SU-DHL-6 (cell line): ENCODE measurements around the gene KRTAP22-1.

ENCODE experiments used
- H2AFZ ChIP-seq: fragments of 200-600 bp; sonication (generic); 2 replicates; pipeline ENCODE4 v1.6.1; 2014; ENCODE audit warnings: low read depth, mild to moderate bottlenecking, moderate library complexity, mixed read lengths, antibody characterized with exemption, low read length; ENCODE audit not compliant: severe bottlenecking
- H3F3A ChIP-seq: fragments of 200-600 bp; shearing (Covaris generic); 2 replicates; pipeline ENCODE4 v1.6.0; 2016; ENCODE audit warnings: antibody characterized with exemption, mild to moderate bottlenecking; ENCODE audit not compliant: insufficient read depth
- H3K27ac ChIP-seq: fragments of 200-600 bp; sonication (generic); 2 replicates; pipeline ENCODE4 v1.5.1; 2016; ENCODE audit warnings: low read depth, mild to moderate bottlenecking, low read length, moderate library complexity, mixed read lengths
- H3K27me3 ChIP-seq: fragments of 200-600 bp; sonication (generic), shearing (Covaris generic); 2 replicates; pipeline ENCODE4 v1.6.0; 2014; ENCODE audit warnings: mild to moderate bottlenecking, low read length
- H3K36me3 ChIP-seq: fragments of 200-600 bp; sonication (generic); 2 replicates; pipeline ENCODE4 v1.6.1; 2014; ENCODE audit warnings: mild to moderate bottlenecking, low read length, mixed read lengths
- H3K4me2 ChIP-seq: fragments of 300-600, 200-600 bp; shearing (Covaris generic), sonication (generic); 2 replicates; pipeline ENCODE4 v1.6.0; 2014; ENCODE audit warnings: low read length, low read depth, mild to moderate bottlenecking; ENCODE audit not compliant: poor library complexity, severe bottlenecking
- H3K4me3 ChIP-seq: fragments of 200-600 bp; sonication (generic); 2 replicates; pipeline ENCODE4 v1.5.1; 2014; ENCODE audit warnings: antibody characterized with exemption, low read length, mild to moderate bottlenecking, mixed read lengths; ENCODE audit not compliant: insufficient read depth, poor library complexity, severe bottlenecking
- H3K79me2 ChIP-seq: fragments of 200-600 bp; sonication (generic); 2 replicates; pipeline ENCODE4 v1.6.1; 2014; ENCODE audit warnings: mild to moderate bottlenecking, low read length, moderate library complexity; ENCODE audit not compliant: insufficient read depth
- H3K9ac ChIP-seq: fragments of 200-600 bp; sonication (generic); 2 replicates; pipeline ENCODE4 v1.7.0; 2014; ENCODE audit warnings: mild to moderate bottlenecking, low read length
- H3K9me2 ChIP-seq: fragments of 200-600 bp; sonication (generic); replicated peaks from 2 replicates; pipeline ENCODE4 v1.6.1; 2014; ENCODE audit warnings: low read length; ENCODE audit not compliant: insufficient read depth
- H3K9me3 ChIP-seq: fragments of 200-600 bp; sonication (generic); 2 replicates; pipeline ENCODE4 v1.6.1; 2014; ENCODE audit warnings: low read length, mixed read lengths; ENCODE audit not compliant: insufficient read depth
- H4K20me1 ChIP-seq: fragments of 200-600 bp; sonication (generic); 2 replicates; pipeline ENCODE4 v1.6.1; 2014; ENCODE audit warnings: low read depth, mild to moderate bottlenecking, antibody characterized with exemption, low read length, moderate library complexity, mixed read lengths
- EZH2phosphoT487 ChIP-seq: fragments of 200-600 bp; sonication (generic), shearing (Covaris generic); conservative IDR thresholded peaks from 2 replicates; pipeline ENCODE4 v1.6.1; 2018; ENCODE audit warnings: mild to moderate bottlenecking, antibody characterized with exemption, low read length, moderate library complexity, mixed read lengths
- TF ChIP-seq, protein P1 (sequence below): fragments of 200-600 bp; sonication (generic); IDR thresholded peaks from one replicate; pipeline ENCODE4 v1.5.1; 2017; ENCODE audit warnings: antibody characterized with exemption, mild to moderate bottlenecking, low read length, moderate library complexity; ENCODE audit not compliant: insufficient read depth, poor library complexity, severe bottlenecking

The KRTAP22-1 gene

DNA sequence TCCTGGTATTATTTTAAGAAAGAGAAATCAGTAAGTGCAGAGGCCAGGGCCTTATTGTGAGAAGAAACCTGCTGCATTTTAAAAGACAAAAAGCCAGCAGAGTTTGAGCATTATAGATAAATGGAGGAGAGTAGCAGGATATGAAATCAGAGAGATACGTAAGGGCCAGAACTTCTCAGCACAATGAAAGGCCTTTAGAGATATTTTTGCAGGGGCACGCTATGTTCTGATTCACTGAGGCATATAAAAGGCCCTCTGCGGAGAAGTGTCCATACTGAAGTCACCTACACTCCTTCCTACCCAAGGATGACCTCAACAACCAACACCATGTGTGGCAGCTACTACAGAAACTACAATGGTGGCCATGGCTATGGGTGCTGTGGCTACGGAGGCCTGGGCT is 8.7 kb upstream of the KRTAP22-1 start, which contains the start of gene KRTAP6-3:
TSS of gene KRTAP6-3 (plus strand) at position 301 of the 400 bp plus-strand sequence. CDS start at position 307, 6 bp downstream.
- TF ChIP-seq, protein P1, sequence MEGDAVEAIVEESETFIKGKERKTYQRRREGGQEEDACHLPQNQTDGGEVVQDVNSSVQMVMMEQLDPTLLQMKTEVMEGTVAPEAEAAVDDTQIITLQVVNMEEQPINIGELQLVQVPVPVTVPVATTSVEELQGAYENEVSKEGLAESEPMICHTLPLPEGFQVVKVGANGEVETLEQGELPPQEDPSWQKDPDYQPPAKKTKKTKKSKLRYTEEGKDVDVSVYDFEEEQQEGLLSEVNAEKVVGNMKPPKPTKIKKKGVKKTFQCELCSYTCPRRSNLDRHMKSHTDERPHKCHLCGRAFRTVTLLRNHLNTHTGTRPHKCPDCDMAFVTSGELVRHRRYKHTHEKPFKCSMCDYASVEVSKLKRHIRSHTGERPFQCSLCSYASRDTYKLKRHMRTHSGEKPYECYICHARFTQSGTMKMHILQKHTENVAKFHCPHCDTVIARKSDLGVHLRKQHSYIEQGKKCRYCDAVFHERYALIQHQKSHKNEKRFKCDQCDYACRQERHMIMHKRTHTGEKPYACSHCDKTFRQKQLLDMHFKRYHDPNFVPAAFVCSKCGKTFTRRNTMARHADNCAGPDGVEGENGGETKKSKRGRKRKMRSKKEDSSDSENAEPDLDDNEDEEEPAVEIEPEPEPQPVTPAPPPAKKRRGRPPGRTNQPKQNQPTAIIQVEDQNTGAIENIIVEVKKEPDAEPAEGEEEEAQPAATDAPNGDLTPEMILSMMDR, result no peak
- no peak for TF ChIP-seq EZH2phosphoT487
- H3K9ac ChIP-seq, result no peak within 1 kb of the TSS
- H3K36me3 ChIP-seq, result no peaks in the 10 kb centered on the region
- no peaks in the 10 kb centered on the region for H4K20me1 ChIP-seq
- H3F3A ChIP-seq, result no peaks in the 10 kb centered on the region
- no peaks in the 10 kb centered on the region for H3K9me3 ChIP-seq
- no peak within 1 kb of the TSS for H3K4me2 ChIP-seq
- H3K4me3 ChIP-seq, result no peak within 1 kb of the TSS
- no peak within 1 kb of the TSS for H2AFZ ChIP-seq
- H3K27me3 ChIP-seq, result no peaks in the 10 kb centered on the region
- no peaks in the 10 kb centered on the region for H3K9me2 ChIP-seq
- no peaks in the 10 kb centered on the region for H3K79me2 ChIP-seq
- H3K27ac ChIP-seq, result no peak within 1 kb of the TSS

- Histone ChIP-seq H3K4me2 (no peak within 1 kb of the TSS), H3K27ac (no peak within 1 kb of the TSS), H4K20me1 (no peaks in the 10 kb centered on the region), H3K79me2 (no peaks in the 10 kb centered on the region), H3K9ac (no peak within 1 kb of the TSS), H2AFZ (no peak within 1 kb of the TSS), H3K9me3 (no peaks in the 10 kb centered on the region), H3K4me3 (no peak within 1 kb of the TSS), H3K36me3 (no peaks in the 10 kb centered on the region), H3K9me2 (no peaks in the 10 kb centered on the region), H3F3A (no peaks in the 10 kb centered on the region), H3K27me3 (no peaks in the 10 kb centered on the region)
- TF ChIP-seq EZH2phosphoT487, result no peak
- TF ChIP-seq, protein P1, result no peak
These were observed 2.1 kb upstream of the KRTAP22-1 start, which contains the start of gene KRTAP6-2 for GRCh38 chr21:30598802-30599201. TSS of gene KRTAP6-2 (minus strand) at chr21:30598902. CDS start at chr21:30598874, 28 bp downstream.

DNA sequence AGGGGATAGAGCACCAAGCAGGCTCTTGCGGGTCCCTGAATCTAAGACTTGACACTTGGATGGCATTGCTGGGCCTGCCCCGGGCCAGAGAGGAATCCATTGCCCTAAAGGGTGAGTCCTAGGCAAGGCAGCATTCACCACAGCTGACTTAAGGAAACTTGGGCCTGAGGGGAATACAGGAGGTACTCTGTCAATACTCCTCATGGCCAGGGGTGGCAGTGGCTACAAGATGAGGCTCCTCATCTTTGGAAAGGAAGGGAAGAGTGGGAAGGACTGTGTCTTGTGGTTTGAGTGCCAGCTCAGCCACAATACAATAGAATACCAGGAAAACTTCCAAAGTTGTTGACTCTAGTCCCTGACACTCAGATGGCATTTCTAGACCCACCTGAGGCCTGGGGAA is 5.1 kb downstream of the KRTAP22-1 start:
- Histone ChIP-seq H4K20me1 (no peaks in the 10 kb centered on the region), H3K9me3 (no peaks in the 10 kb centered on the region), H3K27ac (no peak overlapping the region), H3K27me3 (no peaks in the 10 kb centered on the region), H3K4me2 (no peak overlapping the region), H3K79me2 (no peaks in the 10 kb centered on the region), H3F3A (no peaks in the 10 kb centered on the region), H2AFZ (no peak overlapping the region), H3K4me3 (no peak overlapping the region), H3K9me2 (no peaks in the 10 kb centered on the region), H3K36me3 (no peaks in the 10 kb centered on the region), H3K9ac (no peak overlapping the region)
- TF ChIP-seq, protein P1, result no peak
- no peak for TF ChIP-seq EZH2phosphoT487
